Gastrocnemius medialis (tissue), 4 donors: ENCODE results near the gene SLC25A30.

ENCODE experiments used
- POLR2A ChIP-seq, 2 donors: fragments of 450-650 bp; IDR thresholded peaks; one replicate each; pipeline ENCODE4 v1.6.1; 2017; ENCODE audit warnings: antibody characterized with exemption in 2 of 2, mild to moderate bottlenecking in 2 of 2, moderate library complexity in 2 of 2
- TF ChIP-seq, protein P1 (sequence below), 5 experiments: fragments of 450-650 bp in 3 of 5; fragments of 200-600 bp in 2 of 5; sonication (generic) in 2 of 5; IDR thresholded peaks in 4 of 5; conservative IDR thresholded peaks in 1 of 5; 1 replicate in 4 of 5; 2 replicates in 1 of 5; pipeline ENCODE4 v1.5.1; 2016 to 2019; ENCODE audit warnings: antibody characterized with exemption in 5 of 5, mild to moderate bottlenecking in 3 of 5, moderate library complexity in 3 of 5

DNA sequence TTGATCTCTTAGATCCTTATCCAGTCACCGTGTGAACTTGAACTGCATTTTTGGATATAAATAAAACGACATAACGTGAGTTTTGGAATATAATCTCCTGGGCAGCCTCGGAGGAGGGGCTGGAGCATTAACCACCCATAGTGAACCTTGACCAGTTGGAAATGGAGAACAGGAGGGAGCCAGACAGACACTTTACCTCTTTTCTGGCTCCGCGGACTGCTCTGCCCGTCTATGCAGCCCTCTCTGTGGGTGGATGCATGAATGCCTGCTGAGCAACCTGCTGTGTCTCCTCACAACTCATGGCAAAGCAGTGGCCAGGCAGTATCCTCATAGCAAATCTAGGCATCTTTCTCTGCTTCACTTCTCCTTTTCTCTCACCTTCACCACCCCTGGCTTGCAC is 36.0 kb upstream of the SLC25A30 start:
- TF ChIP-seq POLR2A (IDR thresholded peaks at IDR 0.05): no peak
- TF ChIP-seq, protein P1, sequence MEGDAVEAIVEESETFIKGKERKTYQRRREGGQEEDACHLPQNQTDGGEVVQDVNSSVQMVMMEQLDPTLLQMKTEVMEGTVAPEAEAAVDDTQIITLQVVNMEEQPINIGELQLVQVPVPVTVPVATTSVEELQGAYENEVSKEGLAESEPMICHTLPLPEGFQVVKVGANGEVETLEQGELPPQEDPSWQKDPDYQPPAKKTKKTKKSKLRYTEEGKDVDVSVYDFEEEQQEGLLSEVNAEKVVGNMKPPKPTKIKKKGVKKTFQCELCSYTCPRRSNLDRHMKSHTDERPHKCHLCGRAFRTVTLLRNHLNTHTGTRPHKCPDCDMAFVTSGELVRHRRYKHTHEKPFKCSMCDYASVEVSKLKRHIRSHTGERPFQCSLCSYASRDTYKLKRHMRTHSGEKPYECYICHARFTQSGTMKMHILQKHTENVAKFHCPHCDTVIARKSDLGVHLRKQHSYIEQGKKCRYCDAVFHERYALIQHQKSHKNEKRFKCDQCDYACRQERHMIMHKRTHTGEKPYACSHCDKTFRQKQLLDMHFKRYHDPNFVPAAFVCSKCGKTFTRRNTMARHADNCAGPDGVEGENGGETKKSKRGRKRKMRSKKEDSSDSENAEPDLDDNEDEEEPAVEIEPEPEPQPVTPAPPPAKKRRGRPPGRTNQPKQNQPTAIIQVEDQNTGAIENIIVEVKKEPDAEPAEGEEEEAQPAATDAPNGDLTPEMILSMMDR (IDR thresholded peaks at IDR 0.05 in 4 of 5, conservative IDR thresholded peaks at IDR 0.05 in 1 of 5): no peak
